ENCODE results near the gene ABHD8. TPM values are rescaled to one million over a fixed set of nuclear protein-coding genes. Genes with fewer than 3 reads are reported as not detected.

ABHD8 gene
- total and polyA plus RNA-seq, 2 donors (not counting 1 experiment from before 2014, with no cell fraction given) = 5.2 to 7.2 TPM

DNA sequence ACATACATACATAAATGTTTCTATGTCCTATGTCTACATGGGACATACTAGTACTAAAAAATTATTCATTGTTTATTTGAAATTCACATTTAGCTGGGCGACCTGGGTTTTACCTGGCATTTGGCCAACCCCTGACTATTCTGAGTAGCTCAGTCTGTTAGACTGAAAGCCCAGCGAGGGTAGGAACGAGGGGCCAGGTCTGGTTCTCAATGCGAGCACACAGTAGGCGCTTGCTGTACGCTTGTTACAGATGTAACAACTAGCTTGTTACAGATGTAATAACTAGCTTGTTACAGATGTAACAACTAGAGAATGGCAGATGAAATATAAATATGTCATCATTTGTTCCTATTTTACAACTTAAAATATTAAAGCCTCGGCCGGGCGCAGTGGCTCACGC, 32.4 kb upstream of the ABHD8 start:
- Mint-ChIP-seq H3K4me3 (peak overlapping the region; percentile 63), H3K27ac (no peak overlapping the region), H3K4me1 (peaks cover 42% of the 10 kb centered on the region), H3K27me3 (peaks cover 4% of the 10 kb centered on the region), H3K9me3 (ENCODE audit: insufficient read depth) (no peaks in the 10 kb centered on the region)
- H3K4me2 ChIP-seq (replicated peaks; ENCODE audit: low read depth, low read length, poor library complexity, severe bottlenecking) = no peak overlapping the region
- no peak overlapping the region for H2AFZ ChIP-seq (ENCODE audit: insufficient read depth, low read depth, low read length, poor library complexity, severe bottlenecking)
- no peak overlapping the region for H3K27ac ChIP-seq (ENCODE audit: low read length in 2 of 2)
- no peak for DNase-seq
- H3K79me2 ChIP-seq (ENCODE audit: control insufficient read depth, insufficient read depth, low read length) = peaks cover 9% of the 10 kb centered on the region
- WGBS (ENCODE audit: insufficient coverage) = 95% methylated on average over 7 of the region's 10 CpGs
- peaks cover 0 to 16% (median 0%) of the 10 kb centered on the region in 4 experiments for H3K27me3 ChIP-seq (replicated peaks in 1 of 4; ENCODE audit: control extremely low read depth in 1 of 4, control insufficient read depth in 3 of 4, insufficient read depth in 4 of 4, low read length in 3 of 4)
- intact Hi-C loops (cut with micrococcal nuclease) = no loop called here
- no peaks in the 10 kb centered on the region for H4K20me1 ChIP-seq (ENCODE audit: control insufficient read depth, insufficient read depth, low read length, poor library complexity, severe bottlenecking)
- H3K4me1 ChIP-seq (ENCODE audit: control insufficient read depth in 2 of 2, insufficient read depth in 2 of 2, low read length in 2 of 2) = peaks cover 19 to 33% of the 10 kb centered on the region in 2 donors
- ChIA-PET CTCF (interaction anchor here (0.6 to 1.8 kb wide), 3 partner anchors 10 to 56 kb away, joined by 3 to 13 read pairs (median 4); no protein-coding TSS in a partner anchor), POLR2A (interaction anchor here (0.5 to 1.7 kb wide), 2 partner anchors 84 to 214 kb away, joined by 4 to 5 read pairs; partner anchors contain the start of gene MVB12A)
- TF ChIP-seq, protein P1, sequence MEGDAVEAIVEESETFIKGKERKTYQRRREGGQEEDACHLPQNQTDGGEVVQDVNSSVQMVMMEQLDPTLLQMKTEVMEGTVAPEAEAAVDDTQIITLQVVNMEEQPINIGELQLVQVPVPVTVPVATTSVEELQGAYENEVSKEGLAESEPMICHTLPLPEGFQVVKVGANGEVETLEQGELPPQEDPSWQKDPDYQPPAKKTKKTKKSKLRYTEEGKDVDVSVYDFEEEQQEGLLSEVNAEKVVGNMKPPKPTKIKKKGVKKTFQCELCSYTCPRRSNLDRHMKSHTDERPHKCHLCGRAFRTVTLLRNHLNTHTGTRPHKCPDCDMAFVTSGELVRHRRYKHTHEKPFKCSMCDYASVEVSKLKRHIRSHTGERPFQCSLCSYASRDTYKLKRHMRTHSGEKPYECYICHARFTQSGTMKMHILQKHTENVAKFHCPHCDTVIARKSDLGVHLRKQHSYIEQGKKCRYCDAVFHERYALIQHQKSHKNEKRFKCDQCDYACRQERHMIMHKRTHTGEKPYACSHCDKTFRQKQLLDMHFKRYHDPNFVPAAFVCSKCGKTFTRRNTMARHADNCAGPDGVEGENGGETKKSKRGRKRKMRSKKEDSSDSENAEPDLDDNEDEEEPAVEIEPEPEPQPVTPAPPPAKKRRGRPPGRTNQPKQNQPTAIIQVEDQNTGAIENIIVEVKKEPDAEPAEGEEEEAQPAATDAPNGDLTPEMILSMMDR (IDR thresholded peaks at IDR 0.05) = no peak
- TF ChIP-seq EZH2 (IDR thresholded peaks at IDR 0.05; ENCODE audit: borderline replicate concordance, insufficient read depth, low read depth, low read length, poor library complexity, severe bottlenecking) = no peak
- no peak for ATAC-seq (ENCODE audit: low read depth)
- no peaks in the 10 kb centered on the region for H3K36me3 ChIP-seq (replicated peaks in 1 of 2; ENCODE audit: control extremely low read depth in 1 of 2, control insufficient read depth in 1 of 2, extremely low read depth in 1 of 2, insufficient read depth in 2 of 2, low read length in 1 of 2)
- H3K9ac ChIP-seq (ENCODE audit: low read length) = no peak overlapping the region
- no peak overlapping the region for H3K4me3 ChIP-seq (ENCODE audit: control extremely low read depth in 1 of 5, extremely low read depth in 1 of 5, insufficient read depth in 1 of 5, low read depth in 2 of 5, low read length in 4 of 5)
- H3K9me3 ChIP-seq (ENCODE audit: control extremely low read depth in 1 of 3, control insufficient read depth in 2 of 3, insufficient read depth in 1 of 3, low read length in 2 of 3) = peaks cover 0 to 10% (median 0%) of the 10 kb centered on the region in 3 donors
